ENCODE measurements around the gene CLCN6. TPM values are rescaled to one million over a fixed set of nuclear protein-coding genes. Genes with fewer than 3 reads are reported as not detected.

Gene CLCN6
- total RNA-seq, 2 donors from 2014 or later: 7.0 to 23.7 TPM

DNA sequence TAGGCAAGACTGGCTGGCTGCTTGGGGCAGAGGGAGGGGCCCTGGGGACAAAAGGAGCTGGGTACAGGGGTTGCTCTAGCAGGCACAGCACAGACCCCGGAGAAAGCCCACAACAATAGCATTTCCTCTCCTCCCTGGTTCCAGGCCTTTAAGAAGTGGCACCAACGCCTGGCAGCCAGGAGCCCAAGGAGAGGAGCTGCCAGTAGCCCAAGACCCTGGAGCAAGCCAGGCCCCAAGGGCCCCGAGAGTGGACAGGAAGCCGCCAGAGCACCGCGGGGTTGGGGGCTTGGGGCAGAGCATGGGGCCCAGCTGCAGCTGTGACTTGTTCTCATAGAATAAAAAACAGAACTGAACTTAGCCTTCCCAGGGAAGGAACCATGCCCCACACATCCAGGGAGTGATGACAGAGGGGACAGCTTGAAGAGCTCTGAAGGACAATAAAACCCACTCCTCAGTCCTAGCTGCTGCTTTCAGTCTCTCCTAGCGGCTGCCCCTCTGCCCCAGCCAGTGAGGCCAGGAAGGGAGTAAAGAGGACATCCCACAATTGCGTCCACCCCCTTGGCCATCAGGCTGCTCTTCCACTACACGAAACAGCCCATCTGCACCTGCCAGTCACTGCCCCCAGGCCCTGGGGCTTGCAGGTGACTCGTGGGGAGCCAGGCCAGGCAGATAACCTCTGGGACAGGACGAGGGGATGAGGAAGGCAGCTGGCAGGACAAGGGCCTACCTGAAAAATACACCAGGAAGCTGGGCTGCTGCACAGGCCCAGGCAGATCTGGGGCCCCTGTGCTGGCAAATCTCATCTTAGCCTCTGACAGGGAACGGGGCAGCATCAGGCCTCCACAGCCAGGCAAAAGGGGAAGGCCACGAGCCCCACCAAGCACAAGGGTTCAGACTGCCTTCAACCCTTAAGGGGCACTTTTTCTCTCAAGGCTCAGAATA, 16.6 kb upstream of the CLCN6 start:
- intact Hi-C loops (cut with DNase I): no loop called here
- Histone ChIP-seq H3K27ac (peak overlapping the region; percentile 67 to 91 (median 78)), H3K4me3 (no peak overlapping the region), H3K36me3 (replicated peaks in 1 of 2; ENCODE audit: insufficient read depth in 1 of 2, low read depth in 2 of 2) (no peaks in the 10 kb centered on the region), H3K9me3 (no peaks in the 10 kb centered on the region), H3K4me1 (peaks cover 61% of the 10 kb centered on the region), H3K27me3 (no peaks in the 10 kb centered on the region)
- TF ChIP-seq POLR2A (IDR thresholded peaks at IDR 0.05): no peak
- TF ChIP-seq, protein P1, sequence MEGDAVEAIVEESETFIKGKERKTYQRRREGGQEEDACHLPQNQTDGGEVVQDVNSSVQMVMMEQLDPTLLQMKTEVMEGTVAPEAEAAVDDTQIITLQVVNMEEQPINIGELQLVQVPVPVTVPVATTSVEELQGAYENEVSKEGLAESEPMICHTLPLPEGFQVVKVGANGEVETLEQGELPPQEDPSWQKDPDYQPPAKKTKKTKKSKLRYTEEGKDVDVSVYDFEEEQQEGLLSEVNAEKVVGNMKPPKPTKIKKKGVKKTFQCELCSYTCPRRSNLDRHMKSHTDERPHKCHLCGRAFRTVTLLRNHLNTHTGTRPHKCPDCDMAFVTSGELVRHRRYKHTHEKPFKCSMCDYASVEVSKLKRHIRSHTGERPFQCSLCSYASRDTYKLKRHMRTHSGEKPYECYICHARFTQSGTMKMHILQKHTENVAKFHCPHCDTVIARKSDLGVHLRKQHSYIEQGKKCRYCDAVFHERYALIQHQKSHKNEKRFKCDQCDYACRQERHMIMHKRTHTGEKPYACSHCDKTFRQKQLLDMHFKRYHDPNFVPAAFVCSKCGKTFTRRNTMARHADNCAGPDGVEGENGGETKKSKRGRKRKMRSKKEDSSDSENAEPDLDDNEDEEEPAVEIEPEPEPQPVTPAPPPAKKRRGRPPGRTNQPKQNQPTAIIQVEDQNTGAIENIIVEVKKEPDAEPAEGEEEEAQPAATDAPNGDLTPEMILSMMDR (IDR thresholded peaks at IDR 0.05): no peak
- DNase-seq (no peak), ATAC-seq (no peak)
- WGBS, 2 donors: 66 to 77% methylated on average over 3 to 13 of the region's 13 CpGs

DNA sequence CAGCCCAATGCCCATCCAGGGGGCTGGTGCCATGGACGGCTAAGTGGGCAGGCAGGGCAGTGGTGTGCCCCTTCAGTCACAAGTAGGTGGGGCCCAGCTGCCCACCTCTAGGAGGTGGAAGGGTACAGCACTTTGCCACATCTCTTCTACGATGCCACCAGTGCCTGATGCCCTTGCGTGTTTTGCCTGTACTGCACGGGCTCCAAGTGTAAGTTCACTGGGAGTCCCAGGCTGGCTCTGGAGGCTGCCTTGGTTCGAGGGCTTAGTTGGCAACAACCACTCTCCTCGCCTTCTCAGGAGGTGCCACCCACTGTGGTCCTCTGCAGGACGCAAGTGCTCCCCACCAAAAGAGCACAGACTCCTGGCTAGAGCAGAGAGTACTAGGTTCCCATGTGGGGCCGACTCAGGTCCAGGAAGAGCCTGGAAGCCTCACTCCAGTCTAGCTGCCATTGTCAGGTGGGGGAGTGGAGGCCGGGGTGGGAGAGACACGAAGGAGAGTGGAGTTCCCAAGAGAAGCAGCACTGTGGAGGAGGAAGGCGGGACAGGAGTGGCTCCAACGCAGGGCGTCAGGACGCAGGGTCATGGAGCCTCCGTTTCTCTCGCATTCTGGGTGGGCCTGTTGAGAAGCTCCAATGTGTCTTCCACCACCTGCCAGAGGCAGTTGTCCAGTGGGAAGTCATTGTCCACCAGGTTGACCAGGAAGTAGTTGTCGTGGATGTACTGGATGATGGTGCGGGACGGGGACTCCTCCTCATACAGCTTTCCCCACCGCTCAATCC, 15.7 kb upstream of the CLCN6 start:
- no peak for TF ChIP-seq POLR2A (IDR thresholded peaks at IDR 0.05)
- TF ChIP-seq, protein P1 (IDR thresholded peaks at IDR 0.05): no peak
- intact Hi-C loops (cut with DNase I): no loop called here
- peak overlapping the region; percentile 67 to 91 (median 78) for H3K27ac ChIP-seq
- WGBS, 2 donors: 89 to 91% methylated on average over 14 to 20 of the region's 20 CpGs
- no peaks in the 10 kb centered on the region for H3K9me3 ChIP-seq
- ATAC-seq (no peak), DNase-seq (no peak)
- H3K27me3 ChIP-seq: no peaks in the 10 kb centered on the region
- H3K4me3 ChIP-seq: no peak overlapping the region
- H3K4me1 ChIP-seq: peaks cover 52% of the 10 kb centered on the region
- H3K36me3 ChIP-seq (replicated peaks in 1 of 2; ENCODE audit: insufficient read depth in 1 of 2, low read depth in 2 of 2): peaks cover 0 to 8% of the 10 kb centered on the region in 2 donors

DNA sequence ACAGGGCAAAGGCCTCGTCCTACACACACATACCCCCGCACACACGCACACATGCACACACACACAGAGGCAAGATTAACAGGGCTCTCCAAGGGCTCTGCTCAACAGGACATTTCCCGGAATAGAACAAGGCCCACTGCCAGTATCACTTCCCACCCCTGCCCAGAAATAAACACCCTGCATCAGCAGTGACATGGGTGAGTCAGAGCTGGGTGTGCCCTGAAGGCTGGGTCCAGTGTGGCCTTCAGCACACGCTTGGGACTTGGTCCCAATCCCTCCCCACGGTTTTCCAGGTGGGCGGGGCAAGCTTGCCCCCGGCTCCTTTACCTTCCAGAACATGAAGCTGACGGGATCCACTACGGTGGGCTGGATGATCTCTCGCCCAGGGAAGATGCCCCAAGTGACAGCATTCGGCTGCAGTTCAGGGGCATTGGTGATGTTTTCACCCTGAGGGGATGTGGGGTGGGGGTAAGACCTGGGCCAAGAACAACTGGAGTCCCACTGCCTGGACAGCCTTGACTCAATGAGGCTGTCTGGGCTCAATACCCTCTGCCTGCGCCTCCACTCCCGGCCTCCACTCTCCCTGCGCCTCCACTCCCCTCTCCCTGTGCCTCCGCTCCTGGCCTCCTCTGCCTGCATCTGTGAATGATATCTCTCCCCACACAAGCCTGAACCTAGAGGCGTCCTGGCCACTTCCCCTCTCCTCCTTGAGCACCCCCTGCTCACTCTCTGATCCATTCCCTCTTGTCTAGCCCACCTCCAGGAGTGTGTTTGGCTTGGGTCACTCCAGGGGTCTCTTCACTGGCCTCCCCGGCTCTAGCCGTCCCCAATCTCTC, 14.9 kb upstream of the CLCN6 start:
- ATAC-seq: peak; percentile 93
- H3K4me1 ChIP-seq: peaks cover 50% of the 10 kb centered on the region
- peak overlapping the region; percentile 67 to 91 (median 78) for H3K27ac ChIP-seq
- peaks cover 0 to 15% of the 10 kb centered on the region in 2 donors for H3K36me3 ChIP-seq (replicated peaks in 1 of 2; ENCODE audit: insufficient read depth in 1 of 2, low read depth in 2 of 2)
- H3K4me3 ChIP-seq: no peak overlapping the region
- peak; percentile 80 to 96 (median 88) for DNase-seq
- intact Hi-C loops (cut with DNase I): no loop called here
- H3K27me3 ChIP-seq: no peaks in the 10 kb centered on the region
- H3K9me3 ChIP-seq: no peaks in the 10 kb centered on the region
- TF ChIP-seq, protein P1 (IDR thresholded peaks at IDR 0.05): no peak
- TF ChIP-seq POLR2A (IDR thresholded peaks at IDR 0.05): peak; percentile 34 to 49 (median 46)
- 60 to 64% methylated on average over 11 to 19 of the region's 19 CpGs for WGBS, 2 donors

DNA sequence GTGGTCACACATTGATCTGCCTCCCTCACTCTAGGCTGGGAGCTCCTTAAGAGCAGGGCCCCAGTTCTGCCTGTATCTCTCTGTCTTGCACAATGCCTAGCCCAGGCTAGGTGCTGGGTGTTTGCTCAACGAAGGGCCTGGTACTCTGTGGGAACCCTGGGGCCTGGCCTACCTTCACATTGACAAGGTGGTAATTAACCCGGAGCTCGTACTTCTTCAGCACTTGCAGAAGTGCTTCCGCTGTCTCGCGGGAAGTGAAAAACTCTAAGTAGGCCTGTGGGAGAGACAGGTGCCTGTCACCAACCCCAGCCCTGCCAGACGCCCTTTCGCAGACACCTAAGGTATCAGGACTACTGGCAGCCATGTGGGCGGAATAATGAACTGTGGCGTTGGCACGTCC, 13.9 kb upstream of the CLCN6 start:
- TF ChIP-seq, protein P1 (IDR thresholded peaks at IDR 0.05): no peak
- no peak for TF ChIP-seq POLR2A (IDR thresholded peaks at IDR 0.05)
- H3K4me3 ChIP-seq: no peak overlapping the region
- H3K36me3 ChIP-seq (replicated peaks in 1 of 2; ENCODE audit: insufficient read depth in 1 of 2, low read depth in 2 of 2): peaks cover 0 to 19% of the 10 kb centered on the region in 2 donors
- no peaks in the 10 kb centered on the region for H3K9me3 ChIP-seq
- 90 to 98% methylated on average over 5 to 11 of the region's 11 CpGs for WGBS, 2 donors
- H3K27me3 ChIP-seq: no peaks in the 10 kb centered on the region
- H3K27ac ChIP-seq: peak overlapping the region; percentile 67 to 91 (median 78)
- peaks cover 46% of the 10 kb centered on the region for H3K4me1 ChIP-seq
- ATAC-seq: no peak
- DNase-seq: peak in 1 of 4 donors; percentile 57
- intact Hi-C loops (cut with DNase I): no loop called here

All from body of pancreas (tissue), 4 donors.